GM21529 (cell line): ENCODE results near the gene GTF2H1.
"Not testable (repeated sequence)": the region's sequence is repeated elsewhere in the genome, so short reads cannot be mapped to it uniquely, and the experiment has no call there.

ENCODE experiments used
- ATAC-seq: cut with Tn5 transposase; IDR thresholded peaks from one replicate; pipeline ENCODE4 v1.9.1; 2021; ENCODE audit not compliant: unreplicated experiment

The GTF2H1 gene

DNA sequence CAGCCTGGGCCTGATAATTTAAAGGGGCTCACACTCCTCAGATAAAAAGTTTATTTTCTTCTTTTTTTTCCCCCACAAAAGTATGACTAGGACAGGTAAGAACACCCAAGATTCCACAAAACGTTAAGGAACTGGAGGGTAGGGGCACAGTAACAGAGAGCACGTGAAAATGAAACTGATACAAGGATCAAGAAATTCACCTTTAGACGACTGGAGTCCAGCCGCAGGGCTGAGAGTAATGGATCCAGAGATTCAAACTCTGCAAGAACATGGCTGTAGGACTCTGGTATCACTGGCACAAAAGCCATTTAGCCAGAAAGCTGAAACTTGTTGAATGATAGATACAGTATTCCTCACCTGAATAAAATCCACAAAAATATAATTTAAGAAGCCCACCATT is 4.8 kb upstream of the GTF2H1 start:
- no peak for ATAC-seq

GRCh38 chr11:18319914-18320313 is 2.5 kb upstream of the GTF2H1 start:
- ATAC-seq = no peak

GRCh38 chr11:18320617-18321016 is 1.8 kb upstream of the GTF2H1 start:
- ATAC-seq = no peak

DNA sequence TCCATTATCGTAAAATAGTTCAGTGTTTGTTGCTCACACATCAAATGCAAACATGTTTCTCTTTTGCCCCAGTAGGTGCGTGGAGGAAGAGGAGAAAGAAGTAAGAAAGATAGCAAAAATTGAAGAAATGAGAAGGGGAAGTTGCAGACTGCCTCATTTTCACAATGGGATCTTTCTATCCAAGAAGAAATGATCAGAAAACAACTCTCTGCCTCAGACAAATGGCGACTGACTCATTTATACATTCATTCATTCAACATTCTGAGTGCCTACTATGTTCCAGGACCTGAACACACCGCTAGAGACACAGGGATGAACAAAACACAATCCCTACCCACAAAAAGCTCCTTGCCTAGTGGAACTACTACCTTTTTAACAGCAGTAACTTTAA is 794 bp upstream of the GTF2H1 start:
- ATAC-seq = peak; percentile 4

DNA sequence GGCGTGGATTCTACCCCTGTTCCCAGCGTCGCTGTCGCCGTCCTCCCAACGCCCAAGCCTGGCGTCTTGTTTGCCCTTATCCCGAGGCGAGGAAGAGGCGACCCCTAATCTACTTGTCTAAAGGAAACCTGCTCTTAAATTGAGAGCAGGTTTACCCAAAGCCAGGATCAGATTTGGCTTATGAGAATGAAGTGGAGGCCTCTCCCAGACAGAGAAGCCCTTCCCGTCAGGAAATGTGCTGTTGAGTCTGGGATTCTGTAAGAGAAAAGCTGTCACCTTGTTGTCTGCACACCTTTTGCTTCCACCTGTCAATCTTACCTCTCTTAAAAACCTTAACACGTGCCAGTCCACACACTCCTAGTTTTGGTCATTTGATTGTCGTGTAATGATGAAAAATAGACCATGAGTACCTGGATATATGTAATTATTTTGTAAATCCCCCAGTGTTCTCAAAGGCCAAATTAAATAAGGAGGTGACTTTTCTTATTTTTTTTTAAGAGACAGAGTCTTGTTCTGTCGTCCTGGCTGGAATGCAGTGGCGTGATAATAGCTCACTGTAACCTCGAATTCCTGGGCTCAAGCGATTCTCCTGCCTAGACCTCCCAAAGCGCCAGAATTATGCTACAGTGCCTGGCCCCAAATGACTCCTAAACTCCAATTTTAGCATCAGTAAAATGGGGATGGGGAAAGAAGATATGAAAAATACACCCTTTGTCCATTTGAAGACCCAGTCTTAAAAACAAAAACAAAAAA is 627 bp downstream of the GTF2H1 start:
- ATAC-seq = no peak

DNA sequence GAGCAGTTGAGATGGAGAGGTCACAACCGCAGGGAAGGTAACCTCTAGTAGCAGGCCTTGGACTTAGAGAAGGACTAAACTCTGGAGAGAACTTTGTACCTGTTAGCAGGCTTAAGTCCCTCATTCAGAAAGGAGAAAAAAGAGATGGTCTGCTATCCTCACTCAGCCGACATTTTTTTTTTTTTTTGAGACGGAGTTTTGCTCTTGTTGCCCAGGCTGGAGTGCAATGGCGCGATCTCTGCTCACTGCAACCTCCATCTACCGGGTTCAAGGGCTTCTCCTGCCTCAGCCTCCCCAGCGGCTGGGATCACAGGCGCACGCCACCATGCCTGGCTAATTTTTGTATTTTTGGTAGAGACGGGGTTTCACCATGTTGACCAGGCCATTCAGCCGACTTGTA is 1.5 kb downstream of the GTF2H1 start:
- not testable (repeated sequence) for ATAC-seq

DNA sequence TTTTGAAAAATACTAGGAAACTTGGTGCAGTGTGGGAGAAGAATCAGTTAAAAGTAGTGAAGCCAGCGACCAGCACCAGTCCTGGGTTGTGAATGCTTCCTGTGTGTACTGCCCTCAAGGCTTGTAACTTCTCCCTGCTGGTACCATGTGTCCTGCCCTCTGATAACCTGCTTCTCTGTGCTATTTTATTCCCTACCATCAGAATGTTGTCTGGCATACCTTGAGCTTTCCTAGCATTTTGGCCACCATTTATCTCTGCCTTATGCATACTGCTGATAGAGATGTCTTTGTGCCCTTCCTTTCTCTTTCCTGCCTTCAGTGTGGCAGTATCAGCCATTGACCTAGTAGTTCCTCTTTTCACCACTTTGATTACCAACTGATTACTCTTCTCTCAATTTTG is 2.0 kb downstream of the GTF2H1 start:
- ATAC-seq = no peak

- ATAC-seq = peak; percentile 77
These were observed 7.0 kb downstream of the GTF2H1 start for GRCh38 chr11:18329196-18329870.

- ATAC-seq = no peak
These were observed 8.6 kb downstream of the GTF2H1 start for GRCh38 chr11:18330921-18331320.

- ATAC-seq = no peak
These were observed 9.9 kb downstream of the GTF2H1 start for GRCh38 chr11:18332302-18332701.

DNA sequence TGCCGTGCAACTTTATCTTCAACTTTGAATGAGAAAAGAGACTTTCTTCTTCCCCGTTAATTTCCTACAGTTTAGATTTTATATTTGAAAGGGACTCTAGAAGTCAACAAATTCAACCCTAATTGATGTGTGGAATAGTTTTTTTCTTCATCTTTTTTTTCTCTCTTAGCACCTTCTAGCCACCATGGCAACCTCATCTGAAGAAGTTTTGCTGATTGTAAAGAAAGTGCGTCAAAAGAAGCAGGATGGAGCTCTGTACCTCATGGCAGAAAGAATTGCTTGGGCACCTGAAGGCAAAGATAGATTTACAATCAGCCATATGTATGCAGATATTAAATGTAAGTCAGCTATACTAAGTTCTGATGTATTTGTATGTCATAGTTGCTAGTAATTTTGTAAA is 10.5 kb downstream of the GTF2H1 start:
- no peak for ATAC-seq

- ATAC-seq = no peak
These were observed 25.2 kb downstream of the GTF2H1 start for GRCh38 chr11:18347471-18348125.

GRCh38 chr11:18352581-18352980 is 30.2 kb downstream of the GTF2H1 start:
- no peak for ATAC-seq

DNA sequence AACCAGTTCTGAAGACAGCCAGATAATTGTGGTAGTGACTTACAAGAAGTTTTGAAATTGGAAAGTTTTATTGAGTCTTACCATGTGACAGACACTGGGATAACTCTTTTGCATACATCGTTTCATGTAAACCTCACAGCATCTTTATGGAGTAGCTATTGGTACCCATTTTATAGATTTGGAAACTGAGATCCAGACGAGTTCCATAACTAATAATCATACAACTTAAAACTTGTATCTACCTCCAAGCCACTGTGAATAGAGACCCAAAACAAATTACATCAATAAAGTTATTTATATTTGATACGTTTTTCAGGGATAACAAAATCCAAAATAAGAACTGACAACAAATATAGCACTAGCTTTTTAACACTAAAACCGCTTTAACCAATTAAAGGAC is 36.3 kb downstream of the GTF2H1 start:
- ATAC-seq = no peak

- no peak for ATAC-seq
These were observed 38.8 kb downstream of the GTF2H1 start for GRCh38 chr11:18361154-18361553.

DNA sequence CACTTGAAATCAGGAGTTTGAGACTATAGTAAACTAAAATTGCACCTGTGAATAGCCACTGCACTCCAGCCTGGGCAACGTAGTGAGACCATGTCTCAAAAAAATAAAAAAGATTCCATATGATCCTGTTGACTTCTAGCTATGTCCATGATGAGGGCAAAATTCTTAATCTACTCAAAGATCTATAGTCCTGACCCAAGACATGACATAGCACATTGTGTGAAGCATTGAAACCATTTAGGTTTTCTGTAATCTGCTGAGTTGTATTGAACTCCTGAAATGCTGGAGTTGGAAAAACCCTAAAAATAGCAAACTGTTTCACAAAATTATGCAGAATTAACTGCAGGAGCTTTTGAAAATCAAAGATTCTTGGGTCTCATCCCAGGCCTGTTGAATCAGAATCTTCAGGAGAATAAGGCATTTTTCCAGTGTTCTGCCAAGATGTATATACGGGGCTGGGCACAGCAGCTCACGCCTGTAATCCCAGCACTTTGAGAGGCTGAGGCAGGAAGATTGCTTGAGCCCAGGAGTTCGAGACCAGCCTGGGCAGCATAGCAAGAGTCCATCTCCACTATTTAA is 42.2 kb downstream of the GTF2H1 start:
- ATAC-seq = no peak

DNA sequence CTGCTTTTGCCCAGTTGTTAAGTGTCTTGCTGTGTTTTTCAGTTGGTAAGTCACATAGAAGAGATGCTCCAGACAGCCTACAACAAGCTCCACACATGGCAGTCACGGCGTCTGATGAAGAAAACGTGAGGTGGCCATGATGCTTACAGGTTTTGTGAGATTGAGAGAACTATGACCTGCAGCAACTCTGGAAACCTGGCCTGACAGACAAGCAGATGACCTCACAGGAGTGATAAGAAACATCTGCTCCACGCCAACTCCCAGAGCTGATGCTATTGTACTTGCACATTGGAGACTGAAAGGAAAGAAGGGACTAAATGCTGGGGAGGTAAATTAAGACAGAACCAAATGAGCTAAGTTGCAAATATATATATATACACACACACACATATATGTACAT is 43.4 kb downstream of the GTF2H1 start:
- ATAC-seq = no peak

GRCh38 chr11:18366286-18366685 is 43.9 kb downstream of the GTF2H1 start:
- no peak for ATAC-seq

DNA sequence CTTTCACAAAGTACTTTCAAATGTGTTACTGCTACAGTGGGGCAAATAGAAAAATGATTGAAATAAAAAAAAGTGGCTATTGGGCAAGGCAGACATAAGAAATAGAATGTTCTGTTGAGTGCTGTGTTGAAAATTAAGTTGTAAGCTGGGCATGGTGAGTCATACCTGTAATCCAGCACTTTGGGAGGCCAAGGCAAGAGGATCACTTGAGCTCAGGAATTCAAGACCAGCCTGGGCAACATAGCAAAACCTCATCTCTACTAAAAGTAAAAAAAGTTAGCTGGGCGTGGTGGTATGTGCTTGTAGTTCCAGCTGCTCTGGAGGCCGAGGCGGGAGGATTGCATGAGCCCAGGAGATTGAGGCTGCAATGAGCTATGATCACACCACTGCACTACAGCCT is 45.1 kb downstream of the GTF2H1 start:
- ATAC-seq = no peak

GRCh38 chr11:18368221-18368620 is 45.9 kb downstream of the GTF2H1 start:
- ATAC-seq = no peak

- ATAC-seq = no peak
These were observed 47.0 kb downstream of the GTF2H1 start for GRCh38 chr11:18369398-18369797.

DNA sequence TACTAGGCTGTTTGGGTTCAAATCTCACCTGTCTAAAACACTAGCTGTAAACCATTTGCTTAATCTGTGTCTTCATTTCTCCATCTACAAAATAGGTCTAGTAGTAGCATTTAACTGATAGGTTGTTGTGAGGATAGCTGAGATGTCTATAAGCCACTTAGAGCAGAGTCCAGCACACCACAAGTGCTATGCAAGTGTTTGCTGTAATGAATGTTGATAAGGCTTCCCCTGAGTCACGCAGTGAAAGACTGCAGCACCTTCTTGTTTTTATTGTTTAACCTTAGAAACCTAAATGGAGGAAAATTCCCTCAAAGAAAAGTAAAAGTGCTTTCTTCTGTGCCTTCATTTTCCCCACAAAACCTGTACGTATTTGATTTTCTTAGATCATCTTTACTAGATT is 48.9 kb downstream of the GTF2H1 start:
- no peak for ATAC-seq
